Heart left ventricle (tissue), 13 donors: ENCODE results near the gene EFHD1.

ENCODE experiments used
- CTCF ChIP-seq, 12 donors: fragments of 200-600 bp; sonication (generic) in 4 of 12; IDR thresholded peaks; one replicate each; pipeline versions ENCODE4 v1.5.0 to v1.8.0; 2018 to 2022; ENCODE audit warnings: antibody characterized with exemption in 12 of 12, mild to moderate bottlenecking in 5 of 12
- POLR2A ChIP-seq, 2 donors: fragments of 450-650 bp; IDR thresholded peaks; one replicate each; pipeline ENCODE4 v1.6.1; 2017; ENCODE audit warnings: antibody characterized with exemption in 2 of 2, mild to moderate bottlenecking in 2 of 2, moderate library complexity in 2 of 2
- donor health status: ischemic (EF 13 %, LVEDD 7.1; RV severe dilation, severe dysfunction).
- donor health status: DM: no; HTN: yes; CAD: no.
- donor health status: DM: no; HTN: no; CAD: no.
- donor health status: ischemic (EF 25% LVEDD 6.9; RV normal size, moderate dysfunction).
- donor health status: ischemic (EF 25% LVEDD 5.7; RV mildly dilated, moderate dysfunction).
- donor health status: ischemic (EF 35%, LVEDD 5.7; RV mildly dilated, moderate dysfunction).
- donor health status: nonischemic (EF 11% LVEDD 7.7; RV severe dilation, severe dysfunction).
- donor health status: DM: yes; HTN: yes; CAD: no.
- donor health status: PGD.
- donor health status: ischemic (EF 29% LVEDD 5.4; RV normal size, mild dysfunction).
- donor health status: nonischemic (EF 23%, LVEDD 6.1; RV moderate dilation, normal function).

DNA sequence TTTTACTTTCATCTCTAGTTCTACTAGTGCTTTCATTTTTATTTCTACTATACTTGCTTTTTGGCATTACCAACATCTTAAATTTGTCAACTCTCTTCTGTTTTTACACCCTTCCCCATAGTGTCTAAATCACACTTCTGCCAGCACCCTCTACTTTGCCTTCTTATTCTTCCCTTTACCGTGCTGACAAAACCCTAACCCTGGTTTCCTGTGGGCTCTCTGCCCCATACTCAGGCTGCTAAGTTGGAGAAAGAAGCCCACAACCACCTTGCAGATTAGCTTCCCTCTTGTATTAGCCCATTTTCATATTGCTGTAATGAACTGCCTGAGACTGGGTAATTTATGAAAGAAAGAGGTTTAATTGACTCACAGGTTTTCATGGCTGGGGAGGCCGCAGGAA lies 88.5 kb downstream of the EFHD1 start:
- TF ChIP-seq POLR2A (IDR thresholded peaks at IDR 0.05) (no peak), CTCF (IDR thresholded peaks at IDR 0.05) (no peak)
